Fibroblast of skin of left quadriceps (primary cell): Measurements from ENCODE around the gene POLE.

ENCODE experiments used
- DNase-seq, 2 experiments: peaks; one replicate each; pipeline ENCODE4 v3.0.0-alpha.2; 2013; ENCODE audit warnings: low read depth in 2 of 2

The POLE gene

DNA sequence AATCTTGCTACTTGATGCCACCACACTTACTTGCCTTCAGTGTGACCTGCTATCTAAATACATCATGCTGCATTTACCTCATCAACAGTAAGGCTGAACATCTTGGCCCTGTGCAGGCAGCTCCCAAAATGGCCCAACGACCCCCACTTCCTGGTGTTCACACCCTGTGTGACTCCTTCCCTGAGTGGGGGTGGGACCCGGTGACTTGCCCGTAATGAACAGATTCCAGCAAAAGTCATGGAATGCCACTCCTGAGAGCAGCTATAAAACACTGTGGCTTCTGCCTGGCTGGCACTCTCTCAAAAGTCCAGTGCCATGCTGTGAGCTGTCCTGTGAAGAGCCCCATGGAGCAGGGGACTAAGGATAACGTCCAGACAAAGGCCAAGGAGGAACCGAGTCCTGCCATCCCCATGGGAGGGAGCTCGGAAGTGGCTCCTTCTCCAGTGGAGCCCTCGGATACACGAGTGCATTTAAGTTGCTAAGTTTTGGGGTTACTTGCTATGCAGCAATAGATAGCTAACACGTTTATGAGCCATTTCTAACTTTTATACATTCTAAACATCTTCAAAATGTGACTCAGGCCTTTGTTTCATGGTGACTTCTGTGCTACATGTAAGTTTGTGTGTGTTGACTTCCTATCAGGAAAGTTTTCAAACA, 35.6 kb downstream of the POLE start:
- DNase-seq, result no peak

DNA sequence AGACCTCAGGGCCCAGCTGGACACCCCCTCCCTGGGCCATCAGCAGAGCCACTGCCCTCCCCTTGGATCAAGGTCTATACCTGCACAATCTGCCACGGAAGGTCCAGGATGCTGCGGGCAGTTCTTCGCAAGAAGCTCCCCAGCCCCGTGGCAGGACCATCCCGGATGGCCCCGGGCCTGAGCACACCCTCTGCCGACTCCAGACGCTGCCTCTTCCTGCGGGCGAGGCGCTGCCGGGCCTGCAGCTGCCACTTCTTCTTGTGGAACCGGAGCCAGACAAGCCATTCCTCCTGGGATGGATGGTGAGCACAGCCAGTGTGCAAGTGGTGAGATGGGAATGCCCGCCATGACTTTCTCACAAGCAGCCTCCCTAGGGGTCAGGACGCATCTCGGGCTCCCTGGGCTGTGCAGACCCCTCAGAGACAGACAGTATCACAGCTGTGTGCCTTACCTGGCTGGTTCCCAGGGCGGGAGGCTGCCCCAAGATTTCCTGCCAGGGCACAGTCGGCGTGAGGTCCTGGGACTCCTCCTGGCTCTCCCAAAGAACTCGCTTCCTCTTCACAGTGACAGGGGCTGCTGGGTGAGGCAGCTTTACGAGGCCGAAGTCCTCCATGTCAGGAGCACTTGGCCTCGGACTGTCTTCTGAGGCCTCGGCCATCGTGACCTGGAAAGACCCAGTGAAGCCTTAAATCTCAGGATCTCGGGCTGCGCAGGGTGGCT, 37.8 kb downstream of the POLE start:
- no peak for DNase-seq

DNA sequence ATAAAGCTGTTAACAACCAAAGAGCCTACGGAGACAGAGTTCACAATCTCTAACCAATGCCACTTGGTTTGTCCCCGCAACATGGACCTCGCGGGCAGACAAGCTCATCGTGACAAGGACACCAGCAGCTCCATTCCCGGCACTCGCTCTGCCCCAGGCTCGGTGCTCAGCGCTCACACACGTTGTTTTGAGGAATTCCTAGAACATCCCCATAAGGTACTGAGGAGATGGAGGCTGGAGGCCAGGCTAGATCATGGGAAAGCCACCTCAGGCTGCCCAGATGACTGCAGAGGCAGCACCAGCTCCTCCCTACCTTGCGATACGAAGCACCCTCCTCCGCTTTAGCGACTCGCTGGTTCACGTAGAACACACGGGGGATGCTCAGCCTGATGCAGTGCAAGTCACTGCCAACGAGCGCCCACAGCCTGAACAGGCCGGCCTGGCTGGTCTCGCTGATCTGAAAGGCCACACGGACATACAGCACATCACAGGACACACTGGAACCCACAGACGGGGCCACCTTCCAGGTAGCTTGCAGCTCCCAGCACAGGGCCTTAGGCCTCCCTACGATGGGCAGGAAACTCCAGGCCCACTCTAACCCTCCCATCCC, 38.4 kb downstream of the POLE start:
- no peak for DNase-seq

DNA sequence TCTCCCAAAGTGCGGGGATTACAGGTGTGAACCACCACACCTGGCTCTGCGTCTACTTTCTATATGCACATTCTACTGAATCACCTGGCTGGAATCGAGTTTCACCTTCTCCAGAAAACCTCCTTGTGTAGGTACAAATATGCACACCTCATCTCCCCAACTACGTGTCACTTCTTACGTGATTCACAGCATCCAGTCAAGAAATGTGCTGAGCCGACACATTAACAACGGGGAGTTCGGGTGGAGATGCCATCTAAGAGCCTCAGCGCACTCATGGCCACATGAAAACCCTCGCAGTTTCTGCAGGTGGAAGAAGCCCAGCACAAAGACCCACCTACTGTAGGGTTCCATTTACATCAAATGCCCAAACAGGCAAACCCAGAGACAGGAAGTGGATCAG, 39.3 kb downstream of the POLE start:
- no peak for DNase-seq

DNA sequence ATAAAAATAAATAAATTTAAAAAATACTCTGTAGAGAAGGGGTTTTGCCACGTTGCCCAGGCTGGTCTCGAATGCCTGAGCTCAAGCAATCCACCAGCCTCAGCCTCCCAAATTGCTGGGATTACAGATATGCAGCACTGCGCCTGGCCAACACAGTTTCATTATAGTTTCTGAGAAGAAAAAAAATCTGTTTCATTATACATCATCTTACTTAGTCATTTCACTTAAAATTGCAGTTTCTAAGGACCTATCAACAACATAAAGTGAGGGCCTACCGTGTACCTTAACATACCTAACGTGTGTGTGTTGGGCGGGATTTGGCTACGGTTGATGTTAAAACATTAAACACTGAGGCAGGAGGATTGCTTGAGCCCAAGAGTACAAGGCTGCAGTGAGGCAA, 40.3 kb downstream of the POLE start:
- no peak for DNase-seq

DNA sequence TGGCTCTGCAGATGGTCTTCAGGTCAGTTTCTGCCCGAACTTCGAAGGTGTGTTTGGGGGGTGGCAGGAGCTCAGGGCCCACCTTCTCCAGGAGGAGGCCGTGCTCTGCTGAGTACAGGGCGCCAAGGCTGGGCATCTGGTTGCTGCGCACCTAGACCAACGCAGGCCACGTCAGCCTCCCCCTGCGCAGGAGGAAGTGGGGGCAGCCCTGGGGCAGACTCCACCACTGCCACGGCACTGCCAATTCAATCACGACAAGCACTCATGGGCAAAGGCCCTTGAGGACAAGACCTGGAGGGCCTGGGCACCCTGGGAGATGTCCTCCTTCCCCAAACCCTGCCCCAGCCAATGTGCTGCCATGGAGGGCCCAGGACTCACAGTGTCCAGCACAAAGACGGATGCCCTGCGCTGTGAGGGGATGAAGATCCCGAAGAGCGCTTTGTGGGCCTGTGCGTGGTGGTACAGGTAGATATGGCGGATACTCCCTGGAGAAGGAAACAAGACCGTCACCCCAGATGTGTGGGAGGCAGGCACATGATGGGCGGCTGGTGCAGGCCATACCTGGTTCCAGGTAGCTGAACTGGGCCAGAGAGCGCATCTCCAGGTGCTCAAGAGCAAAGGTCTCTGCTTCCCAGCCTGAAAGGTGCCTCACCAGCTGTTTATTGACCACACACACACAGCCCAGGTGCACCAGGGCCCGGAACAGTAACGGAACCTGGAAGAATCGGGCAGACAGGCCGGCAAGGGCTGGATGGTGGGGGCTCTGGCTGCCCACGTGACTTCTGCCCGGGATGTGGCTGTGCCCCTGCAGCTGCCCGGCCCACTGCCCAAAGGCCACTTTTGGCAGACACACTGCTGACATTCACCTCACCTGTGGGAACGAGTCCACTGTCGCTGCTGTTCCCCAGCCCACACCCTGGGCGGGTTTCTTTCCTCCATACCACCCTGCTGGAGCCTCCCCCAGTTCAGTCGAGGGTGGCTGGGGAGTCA, 44.0 kb downstream of the POLE start:
- no peak for DNase-seq

DNA sequence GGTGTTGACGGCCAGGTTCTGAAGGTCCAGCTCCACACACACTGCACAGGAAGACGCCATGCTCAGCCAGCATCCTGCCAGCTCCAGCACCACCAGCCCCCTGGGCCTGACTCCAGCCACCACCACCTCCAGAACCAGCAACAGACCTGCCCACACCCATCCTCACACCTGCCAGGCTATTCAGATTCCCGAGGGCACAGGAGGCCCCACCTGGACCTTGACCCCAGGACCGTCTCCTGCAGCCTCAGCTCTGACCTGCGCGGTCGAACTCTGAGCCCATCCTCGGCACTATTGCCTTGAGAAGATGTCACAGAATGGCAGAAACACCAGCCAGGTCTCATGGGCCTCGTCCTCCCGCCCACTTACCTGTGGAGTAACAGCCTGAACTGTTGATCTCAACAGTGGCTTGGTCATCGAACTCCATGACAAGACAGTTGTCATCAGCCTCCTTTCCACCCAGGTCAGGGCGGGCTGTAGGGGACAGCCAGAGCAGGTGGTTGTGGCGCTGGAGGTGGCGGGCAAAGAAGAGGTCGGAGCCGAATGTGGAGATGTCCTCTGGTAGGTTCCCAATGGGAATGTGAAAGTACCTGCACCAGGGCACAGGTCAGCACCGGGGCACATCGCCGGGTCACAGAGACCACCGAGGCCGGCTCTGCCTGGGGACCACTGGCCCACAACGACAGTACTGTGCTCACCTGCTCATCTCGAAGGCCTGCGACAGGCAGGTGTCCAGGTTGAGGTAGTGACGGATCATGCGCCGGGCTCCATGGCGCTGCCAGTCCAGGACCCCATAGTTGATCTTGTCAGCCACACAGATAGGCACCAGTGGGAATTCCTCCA, 45.1 kb downstream of the POLE start:
- no peak for DNase-seq

DNA sequence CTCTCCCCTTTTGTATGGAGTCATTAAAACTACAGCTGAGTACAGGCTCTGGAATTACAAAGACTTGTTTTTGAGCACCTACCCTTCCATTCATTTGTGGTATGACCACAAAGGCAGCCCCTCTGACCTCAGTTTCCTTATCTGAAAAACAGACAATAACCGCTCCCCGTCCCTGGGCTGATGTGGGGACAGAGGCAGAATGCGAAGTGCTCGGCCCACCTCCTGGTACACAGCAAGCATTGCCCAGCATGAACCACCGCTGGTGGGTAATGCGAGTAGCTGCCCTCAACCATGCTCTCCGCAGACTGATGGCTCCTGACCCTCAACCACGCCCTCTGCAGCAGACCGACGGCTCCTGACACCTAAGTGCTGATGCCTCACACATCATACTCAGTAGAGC, 46.2 kb downstream of the POLE start:
- no peak for DNase-seq

DNA sequence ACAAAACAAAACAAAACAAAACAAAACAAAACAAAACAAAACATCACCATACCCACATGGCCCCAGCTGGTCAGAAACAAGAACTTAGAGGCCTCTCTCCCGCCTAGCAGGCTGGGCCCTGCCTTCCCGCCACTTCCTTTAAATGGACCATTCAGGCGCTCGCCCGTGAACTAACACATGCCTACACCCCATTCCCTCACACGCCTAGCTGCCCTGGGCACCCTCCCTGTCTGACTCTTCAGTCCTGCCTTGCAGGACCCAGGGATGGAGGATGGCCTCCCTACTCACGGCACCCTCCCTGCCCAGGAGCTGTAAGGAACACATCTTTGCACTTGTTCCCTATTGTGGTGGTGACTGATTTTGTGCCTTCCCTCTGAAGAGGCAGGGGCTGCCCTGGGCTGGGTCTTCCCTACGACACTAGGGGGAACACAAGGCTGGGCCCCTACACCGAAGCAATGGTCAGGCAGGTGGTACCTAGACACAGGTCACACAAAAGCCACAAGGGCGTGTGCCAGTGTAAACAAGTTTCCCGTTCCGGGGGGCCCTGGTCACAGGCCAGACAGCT, 47.1 kb downstream of the POLE start:
- DNase-seq, result no peak

DNA sequence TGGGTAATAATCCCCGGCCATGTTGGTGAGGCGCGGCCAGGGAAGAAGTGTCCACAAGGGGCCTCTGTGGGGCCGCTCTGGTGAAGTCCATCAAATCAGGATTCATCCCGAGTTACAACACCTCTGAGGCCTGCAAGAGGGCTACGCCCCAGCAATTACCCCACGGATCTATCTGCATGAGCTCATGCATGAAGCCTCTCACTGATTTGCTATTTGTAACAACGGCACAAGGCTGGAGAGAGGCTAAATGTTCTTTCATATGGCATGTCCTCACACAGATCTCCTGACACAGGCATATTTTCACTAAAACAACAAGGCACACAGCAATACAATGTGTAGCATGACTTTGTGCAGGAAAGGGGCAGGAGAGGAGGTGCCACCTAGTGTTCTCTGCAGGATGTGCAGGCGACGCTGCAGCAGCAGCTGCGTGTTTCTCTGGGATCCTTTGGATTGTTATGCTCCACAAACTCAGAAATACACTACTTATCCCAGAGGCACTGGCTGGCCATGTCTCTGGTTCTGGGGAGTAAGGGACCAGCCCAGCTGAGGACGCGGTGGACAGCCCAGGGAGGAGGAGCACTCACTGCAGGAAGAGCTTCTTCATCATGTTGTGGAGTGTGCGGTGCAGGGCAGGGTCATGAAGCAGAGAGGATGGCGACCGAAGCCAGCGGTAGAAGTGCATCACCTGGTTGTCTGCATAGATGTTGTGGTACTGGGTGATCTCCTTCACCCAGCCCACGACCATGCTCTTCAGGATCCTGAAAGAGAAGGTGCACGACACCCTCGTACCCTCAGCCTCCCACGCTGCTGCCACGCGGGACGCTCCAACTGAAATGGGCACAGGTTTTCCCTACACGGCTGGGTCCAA, 48.4 kb downstream of the POLE start:
- DNase-seq, result peak; percentile 8 to 9

DNA sequence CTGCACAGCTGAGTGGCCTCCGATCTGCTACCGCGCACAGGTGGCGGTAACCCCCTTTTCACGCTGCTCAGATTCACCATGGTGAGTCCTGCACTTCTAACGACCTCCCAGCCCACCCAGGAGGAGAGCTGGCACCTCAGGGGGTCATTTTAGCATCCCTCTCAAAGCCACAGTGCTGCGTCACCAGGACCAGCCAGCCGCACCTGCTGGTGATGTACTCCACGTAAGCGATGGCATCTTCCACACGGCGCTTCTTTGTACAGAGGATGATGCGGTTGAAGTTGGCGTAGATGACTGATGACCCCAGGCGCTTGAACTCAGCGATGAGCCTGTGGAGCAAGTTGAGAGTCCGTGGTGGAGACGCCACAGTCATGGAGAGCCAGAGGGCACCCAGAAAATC, 49.3 kb downstream of the POLE start:
- DNase-seq, result no peak

DNA sequence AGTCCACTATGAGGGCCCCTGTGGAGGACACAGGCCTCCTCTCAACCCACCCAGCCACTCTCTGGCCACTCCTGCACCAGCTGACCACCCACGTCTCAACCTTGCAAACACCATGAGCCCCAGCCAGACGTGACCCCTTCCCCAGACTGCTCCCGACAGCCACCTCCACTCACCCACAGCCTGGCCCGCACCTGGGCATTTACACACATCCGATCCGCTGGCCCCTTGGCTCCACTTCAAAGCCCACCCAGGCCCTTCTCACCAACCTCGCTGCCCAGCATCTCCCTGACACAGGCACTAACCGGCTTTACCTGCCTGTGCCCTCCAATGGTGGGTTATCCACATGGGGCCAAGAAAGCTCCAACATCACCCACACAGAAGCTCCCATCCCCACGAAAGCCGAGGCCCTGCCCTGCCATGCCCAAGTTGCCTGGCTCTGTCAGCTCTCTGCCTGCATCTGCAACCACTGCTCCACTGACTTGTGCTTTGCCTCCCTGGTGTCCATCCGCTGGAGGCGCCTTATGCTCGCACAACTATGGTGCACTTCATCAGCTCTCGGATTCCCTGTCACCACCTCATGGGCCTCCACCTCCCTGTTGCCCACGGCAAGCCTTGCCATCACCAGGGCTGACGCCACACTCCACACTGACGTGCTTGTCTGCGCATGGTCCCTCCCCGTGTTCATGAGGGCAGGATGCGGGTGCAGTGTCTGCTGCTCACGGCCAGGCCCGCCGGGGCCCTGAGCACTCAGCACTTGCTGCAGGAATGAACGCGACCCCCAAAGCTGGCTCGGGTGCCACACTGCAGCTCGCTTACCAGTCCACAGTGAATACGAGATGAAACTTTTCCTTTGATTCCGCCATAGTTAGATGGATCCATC, 51.8 kb downstream of the POLE start:
- no peak for DNase-seq

DNA sequence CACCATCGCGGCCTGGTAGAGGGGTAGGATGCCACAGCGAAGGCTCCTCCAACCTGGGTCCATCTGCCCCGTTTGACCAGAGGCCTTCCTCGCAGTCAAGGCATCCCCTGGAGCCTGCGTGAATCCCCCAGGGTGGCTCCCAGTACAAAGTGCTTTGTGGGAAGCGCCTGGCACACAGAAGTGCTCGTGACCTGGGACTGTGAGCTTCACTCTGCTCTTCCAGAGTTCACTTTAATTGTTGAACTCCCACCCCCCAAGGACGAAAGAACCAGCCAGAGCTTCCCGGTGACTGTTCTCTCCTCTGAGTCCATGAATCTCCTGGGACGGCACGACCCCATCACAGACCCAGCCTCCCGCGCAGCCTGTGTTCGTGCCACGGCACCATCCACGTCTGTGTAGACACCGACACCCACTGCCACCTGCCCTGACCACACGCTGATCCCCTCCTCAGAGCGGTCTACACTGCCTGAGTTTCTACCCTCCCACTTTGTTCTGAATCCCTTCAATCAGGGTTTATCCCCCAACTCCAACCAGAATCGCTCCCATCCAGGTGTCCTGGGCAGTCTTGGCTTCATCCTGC, 52.6 kb downstream of the POLE start:
- DNase-seq, result no peak

DNA sequence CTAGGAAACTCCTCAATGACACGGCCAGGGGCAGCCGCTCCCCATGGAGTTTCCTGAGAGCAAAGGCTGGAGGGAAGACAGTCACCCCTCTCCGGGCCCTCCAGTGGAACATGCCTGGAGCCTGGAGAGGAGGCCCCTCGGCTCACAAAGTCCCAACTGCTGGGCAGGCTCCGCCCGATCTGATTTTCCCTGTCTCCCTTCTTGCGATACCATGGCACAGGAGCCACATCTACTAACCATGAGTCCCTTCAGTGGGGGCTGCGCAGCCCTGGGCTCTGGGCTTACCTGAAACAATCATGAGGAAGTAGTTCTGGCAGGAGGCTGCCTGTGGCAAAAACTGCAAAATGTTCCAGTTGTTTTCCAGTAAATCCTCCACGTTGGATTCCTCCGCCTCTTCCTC, 53.2 kb downstream of the POLE start:
- DNase-seq, result no peak

DNA sequence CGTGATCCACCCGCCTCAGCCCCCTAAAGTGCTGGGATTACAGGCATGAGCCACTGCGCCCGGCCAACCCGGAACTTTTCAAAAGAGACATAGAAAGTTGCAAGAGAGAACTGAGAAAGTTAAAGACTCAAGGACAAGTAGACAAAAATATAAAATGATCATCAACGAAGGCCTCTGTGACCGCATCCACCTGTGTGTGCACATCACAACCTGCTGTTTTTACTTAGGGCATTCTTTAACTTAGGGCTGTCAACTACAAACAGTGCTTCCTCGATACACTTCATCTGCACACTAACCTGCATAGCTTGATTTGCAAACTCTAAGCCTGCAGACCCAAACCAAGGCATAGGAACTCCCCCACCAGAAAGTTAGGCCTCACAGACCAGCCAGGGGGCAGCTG, 53.7 kb downstream of the POLE start:
- no peak for DNase-seq

DNA sequence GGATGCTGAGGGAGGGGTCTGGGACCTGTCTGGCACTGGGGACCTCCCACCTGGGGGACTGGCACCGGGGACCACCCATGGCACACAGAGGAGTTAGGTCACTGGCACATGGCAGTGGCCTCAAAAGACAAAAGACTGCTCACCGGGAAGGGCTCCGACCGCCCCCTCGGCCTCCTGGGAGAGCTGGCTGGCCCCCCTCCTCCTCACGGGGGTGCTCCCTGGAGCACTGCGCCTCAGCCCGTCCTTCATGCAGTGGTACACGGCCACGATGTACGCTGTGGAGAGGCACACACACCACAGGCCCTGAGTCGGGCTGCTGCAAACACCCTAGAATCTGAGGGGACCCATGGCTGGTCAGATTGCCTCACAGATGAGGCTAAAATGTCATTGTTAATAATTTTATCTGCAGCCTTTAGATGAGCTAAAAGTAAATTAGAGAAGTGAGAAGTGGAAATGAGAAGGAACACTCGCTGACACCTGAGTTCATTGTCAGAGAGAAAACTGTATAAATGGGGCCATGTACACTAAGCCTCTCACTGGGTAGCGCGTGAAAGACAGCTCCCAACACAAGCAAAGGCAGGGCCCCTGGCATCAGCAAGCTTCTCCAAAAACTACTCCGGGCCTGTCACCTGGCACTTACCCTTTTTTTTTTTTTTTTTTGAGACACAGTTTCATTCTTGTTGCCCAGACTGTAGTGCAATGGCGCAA, 54.5 kb downstream of the POLE start:
- no peak for DNase-seq

DNA sequence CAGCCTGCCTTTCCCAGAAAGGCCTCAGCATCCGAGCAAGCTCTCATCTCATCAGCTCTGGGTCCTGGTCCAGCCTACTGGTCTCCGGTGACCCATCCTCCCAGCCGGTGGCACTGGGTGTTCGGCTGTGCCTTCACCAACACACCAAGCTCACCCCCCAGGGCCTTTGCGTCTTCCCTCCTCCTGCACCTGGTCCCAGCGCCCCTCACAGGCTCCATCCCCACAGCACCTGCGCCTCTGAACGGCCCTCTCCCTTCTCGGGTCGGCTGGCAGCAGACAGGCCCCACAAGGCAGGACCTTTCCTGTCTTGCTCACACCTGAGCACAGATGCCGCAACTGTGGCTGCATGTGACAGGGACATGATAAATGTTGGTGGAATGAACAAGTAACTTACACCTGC, 55.5 kb downstream of the POLE start:
- DNase-seq, result no peak

DNA sequence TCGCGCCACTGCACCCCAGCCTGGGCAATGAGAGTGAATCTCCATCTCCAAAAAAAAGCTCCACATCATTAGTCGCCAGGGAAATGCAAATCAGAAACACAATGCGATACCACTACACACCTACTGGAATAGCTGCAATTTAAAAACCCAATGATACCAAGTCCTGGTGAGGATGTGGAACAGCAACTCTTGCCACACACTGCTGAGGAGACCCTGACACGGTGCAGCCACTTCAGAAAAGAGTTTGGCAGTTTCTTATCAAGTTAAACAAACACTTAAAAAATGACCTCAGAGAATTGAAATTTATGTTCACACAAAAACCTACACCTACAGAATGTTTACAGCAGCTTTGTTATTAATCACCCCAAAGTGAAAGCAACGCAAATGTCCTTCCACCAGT, 56.5 kb downstream of the POLE start:
- no peak for DNase-seq
